Activated CD4-positive, alpha-beta T cell treated with anti-CD3 and anti-CD28 coated beads, Interleukin-2, amount 50 U/mL, for 1 hour (primary cell): Measurements from ENCODE around the gene USP24.

ENCODE experiments used
- DNase-seq: peaks from one replicate; pipeline ENCODE4 v3.0.0-alpha.2; 2020

USP24 gene, protein sequence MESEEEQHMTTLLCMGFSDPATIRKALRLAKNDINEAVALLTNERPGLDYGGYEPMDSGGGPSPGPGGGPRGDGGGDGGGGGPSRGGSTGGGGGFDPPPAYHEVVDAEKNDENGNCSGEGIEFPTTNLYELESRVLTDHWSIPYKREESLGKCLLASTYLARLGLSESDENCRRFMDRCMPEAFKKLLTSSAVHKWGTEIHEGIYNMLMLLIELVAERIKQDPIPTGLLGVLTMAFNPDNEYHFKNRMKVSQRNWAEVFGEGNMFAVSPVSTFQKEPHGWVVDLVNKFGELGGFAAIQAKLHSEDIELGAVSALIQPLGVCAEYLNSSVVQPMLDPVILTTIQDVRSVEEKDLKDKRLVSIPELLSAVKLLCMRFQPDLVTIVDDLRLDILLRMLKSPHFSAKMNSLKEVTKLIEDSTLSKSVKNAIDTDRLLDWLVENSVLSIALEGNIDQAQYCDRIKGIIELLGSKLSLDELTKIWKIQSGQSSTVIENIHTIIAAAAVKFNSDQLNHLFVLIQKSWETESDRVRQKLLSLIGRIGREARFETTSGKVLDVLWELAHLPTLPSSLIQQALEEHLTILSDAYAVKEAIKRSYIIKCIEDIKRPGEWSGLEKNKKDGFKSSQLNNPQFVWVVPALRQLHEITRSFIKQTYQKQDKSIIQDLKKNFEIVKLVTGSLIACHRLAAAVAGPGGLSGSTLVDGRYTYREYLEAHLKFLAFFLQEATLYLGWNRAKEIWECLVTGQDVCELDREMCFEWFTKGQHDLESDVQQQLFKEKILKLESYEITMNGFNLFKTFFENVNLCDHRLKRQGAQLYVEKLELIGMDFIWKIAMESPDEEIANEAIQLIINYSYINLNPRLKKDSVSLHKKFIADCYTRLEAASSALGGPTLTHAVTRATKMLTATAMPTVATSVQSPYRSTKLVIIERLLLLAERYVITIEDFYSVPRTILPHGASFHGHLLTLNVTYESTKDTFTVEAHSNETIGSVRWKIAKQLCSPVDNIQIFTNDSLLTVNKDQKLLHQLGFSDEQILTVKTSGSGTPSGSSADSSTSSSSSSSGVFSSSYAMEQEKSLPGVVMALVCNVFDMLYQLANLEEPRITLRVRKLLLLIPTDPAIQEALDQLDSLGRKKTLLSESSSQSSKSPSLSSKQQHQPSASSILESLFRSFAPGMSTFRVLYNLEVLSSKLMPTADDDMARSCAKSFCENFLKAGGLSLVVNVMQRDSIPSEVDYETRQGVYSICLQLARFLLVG (N-terminal part only)

GRCh38 chr1:55215194-55216021, at the start of gene USP24:
TSS of gene USP24 (minus strand) at chr1:55215364. CDS start at chr1:55215113, 251 bp downstream.
- peak; percentile 80 for DNase-seq

- no peak for DNase-seq
These were observed 47.7 kb upstream of the USP24 start for GRCh38 chr1:55262822-55263221.

DNA sequence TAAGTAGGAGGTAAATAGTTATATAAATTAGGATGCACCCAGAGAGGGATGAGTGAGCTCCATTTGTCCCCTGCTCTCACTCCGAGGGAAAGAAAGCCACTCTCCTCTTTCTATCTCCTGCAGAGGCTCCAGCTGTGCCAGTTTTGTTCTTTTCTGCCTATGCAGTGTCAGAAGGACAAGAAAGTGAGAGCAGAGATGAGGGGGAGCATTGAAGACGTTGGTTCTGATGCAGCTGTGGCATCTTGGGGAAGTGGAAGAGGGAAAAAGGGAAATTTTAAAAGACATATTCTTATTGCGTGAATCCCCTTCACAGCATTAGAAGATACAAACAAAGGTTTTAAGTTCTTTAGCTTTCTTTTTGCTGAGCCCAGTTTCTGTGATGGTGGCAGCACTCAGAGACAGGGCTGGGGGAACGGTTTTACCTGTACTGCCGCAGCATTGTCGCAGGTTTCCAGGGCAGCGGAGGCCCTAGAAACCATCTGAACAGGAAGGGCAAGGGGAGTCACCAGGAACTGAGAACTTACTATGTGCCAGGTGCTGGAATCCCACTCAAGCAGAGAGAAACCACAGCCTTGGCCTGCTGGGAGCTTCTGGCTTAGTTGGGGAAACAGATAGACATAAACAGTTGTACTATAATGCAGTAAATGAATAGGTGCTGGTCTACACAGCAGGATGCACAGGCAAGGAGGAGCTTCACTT, 44.9 kb upstream of the USP24 start:
- DNase-seq = no peak

- peak; percentile 42 for DNase-seq
These were observed 42.8 kb upstream of the USP24 start for GRCh38 chr1:55257958-55258357.

- no peak for DNase-seq
These were observed 40.7 kb upstream of the USP24 start for GRCh38 chr1:55255901-55256300.

- DNase-seq = no peak
These were observed 37.9 kb upstream of the USP24 start for GRCh38 chr1:55252942-55253589.

DNA sequence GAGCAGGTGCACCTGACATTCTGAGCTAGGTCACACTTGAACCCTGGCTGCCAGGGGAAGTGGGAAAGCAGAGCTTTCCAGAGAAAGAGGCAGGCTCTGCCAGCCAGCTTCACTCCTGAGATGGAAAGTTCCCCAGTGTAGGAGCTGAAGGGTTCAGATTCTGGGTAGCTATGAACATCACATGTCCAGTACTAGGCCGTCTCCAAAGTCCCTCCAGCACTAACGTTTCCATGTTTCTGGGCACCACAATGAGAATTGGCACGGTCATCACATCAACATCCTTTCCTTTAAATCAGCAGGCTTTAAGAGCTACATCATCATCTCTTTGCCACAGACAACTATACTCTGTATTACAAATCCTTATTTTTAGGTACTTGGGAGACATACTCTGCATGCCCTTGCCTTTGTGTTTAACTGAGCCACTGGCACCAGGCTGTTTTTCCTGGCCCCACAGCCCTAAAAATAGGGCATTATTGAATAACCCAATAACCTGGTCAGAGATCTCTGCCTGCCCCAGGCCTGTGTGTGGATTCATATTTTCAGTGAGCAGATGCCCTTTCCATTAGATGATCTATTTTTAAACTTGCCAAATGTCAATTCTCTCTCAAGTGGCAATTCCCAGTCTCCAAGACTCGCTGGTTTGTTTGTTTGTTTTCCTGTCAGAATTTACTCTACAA, 35.4 kb upstream of the USP24 start:
- no peak for DNase-seq

DNA sequence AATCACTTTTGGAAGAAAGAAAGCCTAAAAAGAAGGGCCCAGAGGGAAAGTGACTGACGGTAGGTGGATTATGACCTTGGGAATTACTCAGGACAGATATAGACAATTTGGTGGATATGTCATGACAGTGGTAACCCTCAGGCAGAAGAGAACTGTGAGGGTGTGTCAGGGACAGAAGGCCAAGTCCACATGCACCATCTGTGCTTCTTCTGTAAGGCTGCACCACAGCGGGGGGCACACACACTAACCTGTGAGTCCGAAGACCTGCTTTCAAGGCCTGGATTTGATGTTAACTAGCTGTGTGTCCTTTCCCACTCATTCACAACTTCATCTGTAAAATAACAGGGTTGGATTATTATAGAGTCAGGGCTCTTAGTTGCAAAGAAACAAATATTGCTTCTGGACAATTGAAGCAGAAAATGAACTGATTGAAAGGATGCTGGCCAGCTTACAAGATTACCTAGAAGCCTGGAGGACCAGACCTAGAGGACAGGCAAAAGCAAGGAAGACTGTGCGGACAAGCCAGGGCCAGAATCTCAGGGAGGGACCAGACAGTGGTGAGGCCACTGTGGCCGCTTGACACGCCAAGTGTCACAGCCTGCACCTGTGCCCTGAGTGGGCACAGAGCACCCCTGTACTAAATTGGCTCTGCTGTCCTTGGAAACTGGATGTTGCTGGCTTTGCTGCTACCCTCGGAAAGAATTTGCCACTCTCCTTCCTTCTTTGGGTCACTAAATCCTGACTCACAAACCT, 34.7 kb upstream of the USP24 start:
- DNase-seq = no peak

GRCh38 chr1:55246896-55247295, 31.7 kb upstream of the USP24 start:
- DNase-seq = no peak

DNA sequence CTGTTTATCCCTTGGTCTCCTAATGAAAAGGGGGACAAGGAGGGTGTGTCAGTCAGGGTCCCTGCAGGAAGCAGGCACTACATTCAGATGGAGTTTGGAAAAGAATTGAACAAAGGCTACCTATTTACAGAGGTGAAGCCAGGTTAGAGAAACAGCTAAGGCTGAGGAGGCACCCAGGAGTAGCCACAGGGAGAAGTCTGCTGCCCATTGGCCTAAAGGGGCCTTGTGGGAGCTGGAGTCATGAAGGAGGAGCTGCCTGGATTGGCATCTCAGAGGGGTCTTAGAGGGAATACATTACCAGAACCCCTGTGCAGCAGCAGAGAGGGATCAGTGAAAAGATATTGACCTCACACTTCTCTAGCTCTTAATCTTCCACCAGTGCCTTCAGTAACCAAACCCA, 31.2 kb upstream of the USP24 start:
- no peak for DNase-seq

- DNase-seq = no peak
These were observed 30.6 kb upstream of the USP24 start for GRCh38 chr1:55245781-55246180.

DNA sequence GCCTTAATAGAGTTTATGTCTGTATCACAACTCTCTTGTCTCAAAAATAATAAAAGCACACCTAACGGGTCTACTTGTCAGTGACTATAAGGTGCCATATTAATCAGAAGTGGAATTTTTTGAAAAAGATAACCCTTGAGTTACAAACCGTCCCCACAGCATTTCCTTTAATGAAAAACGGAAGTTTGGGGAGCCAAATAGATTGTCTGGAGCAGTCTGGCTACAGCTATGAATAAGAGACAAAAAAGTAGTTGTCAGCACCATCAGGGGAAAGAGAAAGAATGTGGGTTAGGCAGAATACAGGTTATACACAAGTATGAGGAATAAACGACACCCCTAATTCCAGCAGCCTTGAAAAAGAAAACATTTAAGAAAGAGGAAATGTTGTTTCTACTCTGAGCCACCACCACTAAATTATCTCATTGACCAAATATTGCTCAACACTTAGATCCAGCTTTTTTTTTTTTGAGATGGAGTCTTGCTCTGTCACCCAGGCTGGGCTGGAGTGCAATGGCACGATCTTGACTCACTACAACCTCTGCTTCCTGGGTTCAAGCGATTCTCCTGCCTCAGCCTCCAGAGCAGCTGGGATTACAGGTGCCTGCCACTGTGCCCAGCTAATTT, 29.4 kb upstream of the USP24 start:
- DNase-seq = no peak

GRCh38 chr1:55243655-55244054, 28.5 kb upstream of the USP24 start:
- DNase-seq = no peak

GRCh38 chr1:55239548-55239947, 24.4 kb upstream of the USP24 start:
- no peak for DNase-seq

GRCh38 chr1:55235722-55236121, 20.6 kb upstream of the USP24 start:
- no peak for DNase-seq

GRCh38 chr1:55234016-55234415, 18.9 kb upstream of the USP24 start:
- DNase-seq = no peak

- DNase-seq = no peak
These were observed 18.1 kb upstream of the USP24 start for GRCh38 chr1:55233145-55233777.

DNA sequence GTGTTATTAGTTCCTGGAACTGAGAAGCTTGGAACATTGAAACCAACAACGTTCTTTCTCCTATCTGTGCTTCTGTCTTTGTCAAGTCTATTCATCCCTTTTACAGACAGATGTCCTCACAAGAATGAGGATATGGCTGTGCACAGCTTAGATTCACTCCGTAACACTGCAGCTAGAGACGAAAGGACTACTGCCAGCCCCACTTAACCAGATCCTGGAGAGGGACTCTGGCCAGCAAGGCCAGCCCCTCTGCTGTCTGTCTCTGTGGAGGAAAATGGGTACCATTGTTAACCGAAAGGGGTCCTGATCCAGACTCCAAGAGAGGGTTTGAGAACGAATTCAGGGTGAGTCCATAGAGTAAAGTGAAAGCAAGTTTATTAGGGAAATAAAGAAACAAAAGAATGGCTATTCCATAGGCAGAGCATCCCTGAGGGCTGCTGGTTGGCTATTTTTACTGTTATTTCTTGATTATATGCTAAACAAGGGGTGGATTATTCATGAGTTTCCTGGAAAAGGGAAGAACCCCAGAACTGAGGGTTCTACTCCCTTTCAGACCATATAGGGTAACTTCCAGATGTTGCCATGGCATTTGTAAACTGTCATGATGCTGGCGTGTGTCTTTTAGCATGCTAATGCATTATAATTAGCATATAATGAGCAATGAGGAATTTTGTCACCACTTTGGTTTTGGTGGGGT, 17.4 kb upstream of the USP24 start:
- DNase-seq = no peak
